Neural progenitor cell (in vitro differentiated cells): ENCODE results near the gene TBATA. TPM values are rescaled to one million over a fixed set of nuclear protein-coding genes. Genes with fewer than 3 reads are reported as not detected.

Source experiments
- DNase-seq: peaks from one replicate; pipeline ENCODE4 v3.0.0-alpha.2; 2016; ENCODE audit warnings: low spot score
- H2AFZ ChIP-seq: fragments of 200-600 bp; sonication (generic); replicated peaks from 2 replicates; pipeline ENCODE4 v1.6.1; 2016; ENCODE audit warnings: antibody characterized with exemption
- H3F3A ChIP-seq: fragments of 200-600 bp; sonication (generic); 2 replicates; pipeline ENCODE4 v1.6.1; 2016; ENCODE audit warnings: antibody characterized with exemption, low read depth
- H3K27ac ChIP-seq: fragments of 200-600 bp; sonication (generic); 2 replicates; pipeline ENCODE4 v1.5.1; 2016; ENCODE audit warnings: mild to moderate bottlenecking
- H3K27me3 ChIP-seq: fragments of 200-600 bp; sonication (generic); 2 replicates; pipeline ENCODE4 v1.6.1; 2016; ENCODE audit warnings: mild to moderate bottlenecking, moderate library complexity
- H3K36me3 ChIP-seq: fragments of 200-600 bp; sonication (generic); 2 replicates; pipeline ENCODE4 v1.5.1; 2016
- H3K4me1 ChIP-seq: fragments of 200-600 bp; sonication (generic); 2 replicates; pipeline ENCODE4 v1.6.1; 2016; ENCODE audit warnings: mixed run types
- H3K4me2 ChIP-seq: fragments of 200-600 bp; sonication (generic); 2 replicates; pipeline ENCODE4 v1.6.1; 2016
- H3K4me3 ChIP-seq: fragments of 200-600 bp; sonication (generic); 2 replicates; pipeline ENCODE4 v1.5.1; 2016
- H3K79me2 ChIP-seq: fragments of 200-600 bp; sonication (generic); 2 replicates; pipeline ENCODE4 v1.6.1; 2016; ENCODE audit warnings: low read depth
- H3K9ac ChIP-seq: fragments of 200-600 bp; sonication (generic); 2 replicates; pipeline ENCODE4 v1.6.1; 2016
- H3K9me3 ChIP-seq: fragments of 200-600 bp; sonication (generic); 2 replicates; pipeline ENCODE4 v1.5.1; 2016; ENCODE audit warnings: low read depth
- H4K20me1 ChIP-seq: fragments of 200-600 bp; sonication (generic); 2 replicates; pipeline ENCODE4 v1.6.1; 2016; ENCODE audit warnings: low read depth
- H3K27ac Mint-ChIP-seq: 3 replicates; pipeline ENCODE4 v1.8.0; 2021; ENCODE audit warnings: mixed read lengths
- H3K27me3 Mint-ChIP-seq: 2 replicates; pipeline ENCODE4 v1.8.0; 2022; ENCODE audit warnings: low read depth, mild to moderate bottlenecking, inconsistent platforms, moderate library complexity, mixed read lengths; ENCODE audit not compliant: insufficient read depth
- H3K36me3 Mint-ChIP-seq: 3 replicates; pipeline ENCODE4 v1.8.0; 2021; ENCODE audit warnings: mixed read lengths
- H3K4me1 Mint-ChIP-seq: 3 replicates; pipeline ENCODE4 v1.8.0; 2021; ENCODE audit warnings: mixed read lengths
- H3K4me3 Mint-ChIP-seq: 3 replicates; pipeline ENCODE4 v1.8.0; 2021; ENCODE audit warnings: mild to moderate bottlenecking, moderate library complexity, mixed read lengths
- H3K9me3 Mint-ChIP-seq: 3 replicates; pipeline ENCODE4 v1.8.0; 2020; ENCODE audit warnings: mixed read lengths
- CTCF ChIP-seq: fragments of 200-600 bp; sonication (generic); IDR thresholded peaks from 2 replicates; pipeline ENCODE4 v1.5.1; 2017; ENCODE audit warnings: antibody characterized with exemption, mild to moderate bottlenecking
- EZH2 ChIP-seq: fragments of 200-600 bp; sonication (generic); IDR thresholded peaks from 2 replicates; pipeline ENCODE4 v1.6.1; 2017; ENCODE audit warnings: antibody characterized with exemption, mild to moderate bottlenecking, moderate library complexity
- EZH2phosphoT487 ChIP-seq: fragments of 200-600 bp; sonication (generic); IDR thresholded peaks from 2 replicates; pipeline ENCODE4 v1.6.1; 2017; ENCODE audit warnings: antibody characterized with exemption
- total RNA-seq: library from RNA; depleted of rRNA; stranded (reverse); fragments of >200 nt; gene quantifications from 2 replicates; pipeline ENCODE4 v1.2.3, GENCODE V29; 2015; ENCODE audit warnings: low replicate concordance

Gene TBATA
- total RNA-seq, 1 donor from 2014 or later = not detected

- TF ChIP-seq EZH2 = no peak
- TF ChIP-seq EZH2phosphoT487 = no peak
- no peak for TF ChIP-seq CTCF
- Histone ChIP-seq H3K27ac (no peak overlapping the region), H3F3A (no peaks in the 10 kb centered on the region), H3K4me1 (no peaks in the 10 kb centered on the region), H3K79me2 (no peaks in the 10 kb centered on the region), H3K36me3 (no peaks in the 10 kb centered on the region), H3K9me3 (no peaks in the 10 kb centered on the region), H3K4me3 (no peak overlapping the region), H4K20me1 (no peaks in the 10 kb centered on the region), H3K27me3 (no peaks in the 10 kb centered on the region), H2AFZ (no peak overlapping the region), H3K4me2 (no peak overlapping the region), H3K9ac (no peak overlapping the region)
- Mint-ChIP-seq H3K9me3 (no peaks in the 10 kb centered on the region), H3K36me3 (no peaks in the 10 kb centered on the region), H3K4me1 (peaks cover 2% of the 10 kb centered on the region), H3K27ac (no peak overlapping the region), H3K27me3 (peaks cover 8% of the 10 kb centered on the region), H3K4me3 (no peak overlapping the region)
- DNase-seq = no peak
Measured at GRCh38 chr10:70776455-70777005, 8.6 kb downstream of the TBATA start.

GRCh38 chr10:70775679-70776454 lies 9.3 kb downstream of the TBATA start:
- TF ChIP-seq EZH2 (no peak), CTCF (no peak), EZH2phosphoT487 (no peak)
- Histone ChIP-seq H2AFZ (no peak overlapping the region), H3K4me1 (no peaks in the 10 kb centered on the region), H4K20me1 (no peaks in the 10 kb centered on the region), H3K36me3 (no peaks in the 10 kb centered on the region), H3K4me2 (no peak overlapping the region), H3K9me3 (no peaks in the 10 kb centered on the region), H3K27ac (no peak overlapping the region), H3K27me3 (no peaks in the 10 kb centered on the region), H3K4me3 (no peak overlapping the region), H3F3A (no peaks in the 10 kb centered on the region), H3K9ac (no peak overlapping the region), H3K79me2 (no peaks in the 10 kb centered on the region)
- Mint-ChIP-seq H3K27me3 (peaks cover 8% of the 10 kb centered on the region), H3K9me3 (no peaks in the 10 kb centered on the region), H3K4me1 (peaks cover 2% of the 10 kb centered on the region), H3K36me3 (no peaks in the 10 kb centered on the region), H3K27ac (no peak overlapping the region), H3K4me3 (no peak overlapping the region)
- no peak for DNase-seq

GRCh38 chr10:70774810-70775678 lies 10.1 kb downstream of the TBATA start:
- Histone ChIP-seq H3K9me3 (no peaks in the 10 kb centered on the region), H3K4me1 (no peaks in the 10 kb centered on the region), H3K9ac (no peak overlapping the region), H4K20me1 (no peaks in the 10 kb centered on the region), H3K4me3 (no peak overlapping the region), H3K4me2 (no peak overlapping the region), H2AFZ (no peak overlapping the region), H3K36me3 (no peaks in the 10 kb centered on the region), H3K79me2 (no peaks in the 10 kb centered on the region), H3F3A (no peaks in the 10 kb centered on the region), H3K27ac (no peak overlapping the region), H3K27me3 (no peaks in the 10 kb centered on the region)
- no peak overlapping the region for H3K4me3 Mint-ChIP-seq
- H3K27ac Mint-ChIP-seq = no peak overlapping the region
- no peak for DNase-seq
- TF ChIP-seq CTCF (no peak), EZH2 (no peak), EZH2phosphoT487 (no peak)
- H3K36me3 Mint-ChIP-seq = no peaks in the 10 kb centered on the region
- no peaks in the 10 kb centered on the region for H3K9me3 Mint-ChIP-seq
- H3K4me1 Mint-ChIP-seq = peaks cover 2% of the 10 kb centered on the region
- H3K27me3 Mint-ChIP-seq = peaks cover 10% of the 10 kb centered on the region
